GM10266 (cell line): ENCODE data around the gene DNAI1.

ENCODE experiments used
- DNase-seq: peaks from one replicate; pipeline ENCODE4 v3.0.0; 2012; ENCODE audit errors: extremely low spot score
- TF ChIP-seq, protein P1 (sequence below): IDR thresholded peaks from 2 replicates; pipeline ENCODE4 v1.5.1; 2012; ENCODE audit warnings: mild to moderate bottlenecking, low read depth; ENCODE audit not compliant: control insufficient read depth, insufficient read depth; ENCODE audit errors: missing control alignments

Gene DNAI1

DNA sequence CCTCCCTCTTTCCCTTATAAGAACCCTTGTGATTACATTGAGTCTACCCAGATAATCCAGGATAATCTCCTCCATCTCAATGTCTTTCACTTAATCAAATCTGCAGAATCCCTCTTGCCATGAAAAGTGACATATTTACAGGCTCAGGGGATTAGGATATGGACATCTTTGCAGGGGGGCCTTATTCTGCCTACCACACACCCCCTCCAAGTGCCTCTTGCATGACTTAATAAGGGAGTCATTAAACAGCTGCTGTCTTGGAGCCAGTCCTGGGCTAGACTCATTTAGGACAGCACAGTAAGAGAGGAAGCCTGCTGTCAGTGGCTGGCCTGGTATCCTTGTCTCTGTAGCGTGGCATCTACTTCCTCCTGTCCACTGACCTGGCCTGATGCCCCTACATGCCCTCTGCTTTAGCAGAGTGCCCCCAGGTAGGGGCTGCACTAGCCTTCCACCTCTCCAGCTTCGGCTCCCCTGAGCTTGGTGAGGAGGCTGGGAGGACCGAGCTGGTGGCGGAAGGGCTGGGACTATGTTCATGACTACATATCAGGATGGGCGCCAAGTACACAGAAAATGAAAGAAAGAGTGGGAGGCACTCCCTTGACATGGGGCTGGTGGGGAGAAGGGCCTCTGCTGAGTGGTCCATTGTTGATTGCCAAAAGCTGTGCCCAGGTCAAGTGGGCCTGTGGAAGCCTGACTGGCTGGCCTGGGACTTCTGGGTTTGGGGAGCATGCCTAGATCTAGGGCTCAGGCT is 46.9 kb downstream of the DNAI1 start:
- TF ChIP-seq, protein P1, sequence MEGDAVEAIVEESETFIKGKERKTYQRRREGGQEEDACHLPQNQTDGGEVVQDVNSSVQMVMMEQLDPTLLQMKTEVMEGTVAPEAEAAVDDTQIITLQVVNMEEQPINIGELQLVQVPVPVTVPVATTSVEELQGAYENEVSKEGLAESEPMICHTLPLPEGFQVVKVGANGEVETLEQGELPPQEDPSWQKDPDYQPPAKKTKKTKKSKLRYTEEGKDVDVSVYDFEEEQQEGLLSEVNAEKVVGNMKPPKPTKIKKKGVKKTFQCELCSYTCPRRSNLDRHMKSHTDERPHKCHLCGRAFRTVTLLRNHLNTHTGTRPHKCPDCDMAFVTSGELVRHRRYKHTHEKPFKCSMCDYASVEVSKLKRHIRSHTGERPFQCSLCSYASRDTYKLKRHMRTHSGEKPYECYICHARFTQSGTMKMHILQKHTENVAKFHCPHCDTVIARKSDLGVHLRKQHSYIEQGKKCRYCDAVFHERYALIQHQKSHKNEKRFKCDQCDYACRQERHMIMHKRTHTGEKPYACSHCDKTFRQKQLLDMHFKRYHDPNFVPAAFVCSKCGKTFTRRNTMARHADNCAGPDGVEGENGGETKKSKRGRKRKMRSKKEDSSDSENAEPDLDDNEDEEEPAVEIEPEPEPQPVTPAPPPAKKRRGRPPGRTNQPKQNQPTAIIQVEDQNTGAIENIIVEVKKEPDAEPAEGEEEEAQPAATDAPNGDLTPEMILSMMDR: no peak
- no peak for DNase-seq

DNA sequence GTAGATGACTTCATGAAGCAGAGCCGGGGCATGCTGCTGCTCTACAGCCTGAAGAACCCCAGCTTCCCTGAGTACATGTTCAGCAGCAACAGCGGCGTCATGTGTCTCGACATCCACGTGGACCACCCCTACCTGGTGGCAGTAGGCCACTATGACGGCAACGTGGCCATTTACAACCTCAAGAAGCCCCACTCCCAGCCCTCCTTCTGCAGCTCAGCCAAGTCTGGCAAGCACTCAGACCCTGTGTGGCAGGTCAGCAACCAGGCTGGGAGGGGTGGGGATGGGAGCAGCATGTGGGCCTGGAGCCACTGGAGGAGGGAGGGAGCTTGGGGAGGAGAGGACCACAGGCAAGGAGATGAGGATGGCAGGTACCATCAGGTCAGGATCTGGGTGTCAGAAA is 48.0 kb downstream of the DNAI1 start:
- DNase-seq: no peak
- TF ChIP-seq, protein P1: no peak

DNA sequence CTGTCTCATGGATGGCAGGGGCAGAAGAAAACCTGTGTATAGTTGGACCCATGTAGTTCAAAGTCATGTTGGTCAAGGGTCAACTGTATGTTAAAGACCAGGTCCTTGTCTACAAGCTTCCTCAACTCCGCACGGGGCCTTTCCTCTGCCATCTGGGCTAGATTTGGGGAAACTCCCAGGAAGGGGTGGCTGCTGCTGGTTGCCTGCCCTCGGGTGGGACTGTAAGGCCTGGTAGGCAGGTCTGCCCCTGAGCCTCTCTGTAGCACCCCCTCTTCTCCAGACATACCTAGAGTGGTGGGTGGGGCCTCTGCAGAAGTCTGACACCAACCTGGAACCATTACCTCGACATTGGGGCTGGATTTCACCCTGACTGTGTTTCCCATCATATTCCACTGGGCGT is 49.0 kb downstream of the DNAI1 start:
- TF ChIP-seq, protein P1: no peak
- DNase-seq: no peak

DNA sequence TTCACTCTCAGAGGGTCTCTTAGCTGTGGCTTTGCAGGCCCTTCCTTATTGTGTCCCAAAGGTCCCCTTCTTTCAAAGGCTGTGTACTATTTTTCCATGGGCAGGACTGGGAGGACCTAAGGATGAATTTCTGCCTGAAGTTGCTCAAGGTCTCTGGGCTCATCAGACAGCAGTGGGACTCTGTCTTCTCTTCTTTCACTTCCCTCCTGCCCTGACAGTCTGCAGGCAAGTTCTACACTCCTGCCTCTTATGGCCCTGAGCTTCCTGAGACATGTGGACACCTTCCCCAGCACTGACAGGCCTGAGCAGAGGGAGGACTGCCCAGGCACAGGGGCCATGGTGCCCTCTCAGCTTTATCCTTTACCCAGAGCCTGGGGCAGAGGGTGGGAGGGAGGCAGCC is 49.4 kb downstream of the DNAI1 start:
- TF ChIP-seq, protein P1: no peak
- no peak for DNase-seq

DNA sequence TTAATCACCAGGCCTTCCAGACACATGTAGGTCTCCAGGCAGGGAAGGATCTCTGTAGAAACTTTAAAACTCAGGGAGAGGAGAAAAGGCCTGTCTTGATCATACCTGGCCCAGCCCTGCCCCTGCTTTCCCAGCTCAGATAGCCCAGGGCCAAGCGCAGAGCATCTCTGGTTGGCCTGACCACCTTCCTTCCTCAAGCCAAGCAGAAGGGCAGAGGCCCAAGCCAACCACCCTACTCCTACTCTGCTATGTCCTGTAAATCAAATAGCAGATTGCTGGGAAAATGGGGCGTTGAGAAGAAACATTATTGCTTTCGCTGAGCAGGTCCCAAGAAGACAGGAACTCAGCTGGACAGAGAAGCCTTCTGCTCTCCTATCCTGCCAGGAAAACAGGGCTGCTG is 49.9 kb downstream of the DNAI1 start:
- no peak for DNase-seq
- TF ChIP-seq, protein P1: no peak

DNA sequence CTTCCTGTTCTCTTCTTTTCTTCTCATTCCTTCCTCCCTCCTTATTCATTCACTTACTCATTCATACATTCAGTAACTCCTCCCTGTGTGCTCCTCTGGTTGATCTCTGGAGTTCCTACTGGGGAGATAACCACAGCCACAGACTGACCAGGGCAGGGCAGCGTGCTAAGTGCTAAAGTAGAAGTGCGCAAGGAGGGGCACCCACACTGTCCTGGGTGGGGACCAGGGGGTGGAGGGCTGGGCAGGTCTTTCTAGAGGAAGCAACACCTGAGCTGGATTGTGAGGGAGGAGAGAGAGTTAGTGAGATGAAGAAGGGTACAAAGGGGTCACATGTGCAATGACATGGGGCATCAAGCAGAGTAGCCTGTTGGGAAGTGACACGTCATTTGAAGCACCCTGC is 50.3 kb downstream of the DNAI1 start:
- TF ChIP-seq, protein P1: no peak
- DNase-seq: no peak
